Astrocyte of the spinal cord (primary cell): ENCODE data around the gene SPINDOC.

Source experiments
- DNase-seq: peaks from one replicate; pipeline ENCODE4 v3.0.0; 2011; ENCODE audit warnings: low read depth, low spot score
- H3K4me3 ChIP-seq: 2 replicates; pipeline ENCODE4 v1.5.1; 2011; ENCODE audit warnings: low read depth, mild to moderate bottlenecking, low read length, moderate library complexity
- CTCF ChIP-seq: IDR thresholded peaks from 2 replicates; pipeline ENCODE4 v1.5.1; 2012; ENCODE audit warnings: low read depth, mild to moderate bottlenecking, low read length, inconsistent platforms
- in situ Hi-C: cut with HindIII; loops from 2 replicates; pipeline ENCODE4 v1.10.0; 2017; ENCODE audit warnings: low sequenced_read_pairs

The SPINDOC gene

GRCh38 chr11:63791495-63792167 lies 21.6 kb upstream of the SPINDOC start:
- TF ChIP-seq CTCF: no peak
- H3K4me3 ChIP-seq: no peak overlapping the region
- in situ Hi-C loops: no loop called here
- no peak for DNase-seq

DNA sequence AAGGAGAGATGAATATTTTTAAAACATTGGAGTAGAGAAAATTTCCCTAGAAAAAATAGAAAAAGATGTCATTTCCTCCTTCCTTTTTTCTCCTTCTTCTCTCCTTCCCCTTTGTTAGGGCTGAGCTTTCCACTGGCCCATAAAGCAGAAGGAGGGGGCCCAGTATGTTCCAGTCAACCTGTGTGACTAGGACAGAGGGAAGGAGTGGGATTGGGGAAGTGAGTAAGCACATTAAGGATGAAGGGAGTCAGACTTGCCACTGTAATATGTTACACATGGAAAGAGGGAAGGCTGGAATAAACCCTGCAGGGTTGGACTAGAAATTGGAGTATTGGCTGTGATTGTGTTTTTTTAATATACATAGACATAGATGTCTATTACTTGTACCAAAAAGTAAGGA lies 20.1 kb upstream of the SPINDOC start:
- DNase-seq: no peak
- no peak overlapping the region for H3K4me3 ChIP-seq
- TF ChIP-seq CTCF: no peak
- in situ Hi-C loops: no loop called here

- DNase-seq: no peak
- in situ Hi-C loops: no loop called here
- H3K4me3 ChIP-seq: no peak overlapping the region
- TF ChIP-seq CTCF: no peak
These were observed 18.2 kb upstream of the SPINDOC start for GRCh38 chr11:63795066-63795465.

GRCh38 chr11:63800921-63801320 lies 12.3 kb upstream of the SPINDOC start:
- no peak overlapping the region for H3K4me3 ChIP-seq
- in situ Hi-C loops: no loop called here
- no peak for TF ChIP-seq CTCF
- no peak for DNase-seq

GRCh38 chr11:63802637-63803414 lies 10.4 kb upstream of the SPINDOC start:
- in situ Hi-C loops: no loop called here
- no peak overlapping the region for H3K4me3 ChIP-seq
- TF ChIP-seq CTCF: no peak
- no peak for DNase-seq

- no peak overlapping the region for H3K4me3 ChIP-seq
- TF ChIP-seq CTCF: no peak
- DNase-seq: no peak
- in situ Hi-C loops: no loop called here
These were observed 9.0 kb upstream of the SPINDOC start for GRCh38 chr11:63804259-63804658.
